Breast epithelium (tissue), 3 donors: ENCODE measurements around the gene STRIP1.

Experiments used
- POLR2A ChIP-seq: fragments of 450-650 bp; IDR thresholded peaks from one replicate; pipeline ENCODE4 v1.6.1; 2016; ENCODE audit warnings: antibody characterized with exemption, mild to moderate bottlenecking, moderate library complexity
- TF ChIP-seq, protein P1 (sequence below), 3 donors: fragments of 450-650 bp; IDR thresholded peaks; one replicate each; pipeline ENCODE4 v1.5.1; 2016 to 2017; ENCODE audit warnings: antibody characterized with exemption in 3 of 3, mild to moderate bottlenecking in 3 of 3, moderate library complexity in 3 of 3

- TF ChIP-seq, protein P1, sequence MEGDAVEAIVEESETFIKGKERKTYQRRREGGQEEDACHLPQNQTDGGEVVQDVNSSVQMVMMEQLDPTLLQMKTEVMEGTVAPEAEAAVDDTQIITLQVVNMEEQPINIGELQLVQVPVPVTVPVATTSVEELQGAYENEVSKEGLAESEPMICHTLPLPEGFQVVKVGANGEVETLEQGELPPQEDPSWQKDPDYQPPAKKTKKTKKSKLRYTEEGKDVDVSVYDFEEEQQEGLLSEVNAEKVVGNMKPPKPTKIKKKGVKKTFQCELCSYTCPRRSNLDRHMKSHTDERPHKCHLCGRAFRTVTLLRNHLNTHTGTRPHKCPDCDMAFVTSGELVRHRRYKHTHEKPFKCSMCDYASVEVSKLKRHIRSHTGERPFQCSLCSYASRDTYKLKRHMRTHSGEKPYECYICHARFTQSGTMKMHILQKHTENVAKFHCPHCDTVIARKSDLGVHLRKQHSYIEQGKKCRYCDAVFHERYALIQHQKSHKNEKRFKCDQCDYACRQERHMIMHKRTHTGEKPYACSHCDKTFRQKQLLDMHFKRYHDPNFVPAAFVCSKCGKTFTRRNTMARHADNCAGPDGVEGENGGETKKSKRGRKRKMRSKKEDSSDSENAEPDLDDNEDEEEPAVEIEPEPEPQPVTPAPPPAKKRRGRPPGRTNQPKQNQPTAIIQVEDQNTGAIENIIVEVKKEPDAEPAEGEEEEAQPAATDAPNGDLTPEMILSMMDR (IDR thresholded peaks at IDR 0.05), result no peak
- no peak for TF ChIP-seq POLR2A
These were observed 16.8 kb downstream of the STRIP1 start for GRCh38 chr1:110051262-110051648.
